K562 (cell line): ENCODE data around the gene PLEKHH3. TPM values are rescaled to one million over a fixed set of nuclear protein-coding genes. Genes with fewer than 3 reads are reported as not detected.

ENCODE experiments used
- CBX2 ChIP-seq: fragments of 200-600 bp; sonication (generic); IDR thresholded peaks from one replicate; pipeline ENCODE4 v1.6.1; 2012; ENCODE audit warnings: mild to moderate bottlenecking, low read length, inconsistent platforms; ENCODE audit not compliant: insufficient read depth, poor library complexity, severe bottlenecking
- CBX8 ChIP-seq: fragments of 200-600 bp; sonication (generic); IDR thresholded peaks from 2 replicates; pipeline ENCODE4 v1.6.1; 2012; ENCODE audit warnings: borderline replicate concordance, mixed run types, low read depth, mild to moderate bottlenecking, moderate library complexity, mixed read lengths, low read length, control low read depth, inconsistent platforms; ENCODE audit not compliant: poor library complexity, severe bottlenecking; ENCODE audit errors: extremely low read depth
- FOXK2 ChIP-seq, 2 experiments: fragments of 450-650 bp; IDR thresholded peaks in 1 of 2; conservative IDR thresholded peaks in 1 of 2; 2 replicates each; pipeline ENCODE4 v1.6.1; 2016; ENCODE audit warnings: low read depth in 2 of 2, mild to moderate bottlenecking in 1 of 2
- MTA3 ChIP-seq: fragments of 450-650 bp; formaldehyde crosslinking; IDR thresholded peaks from 2 replicates; pipeline ENCODE4 v1.6.1; 2017; ENCODE audit warnings: mild to moderate bottlenecking, borderline replicate concordance
- NCOA2 ChIP-seq, 2 experiments: fragments of 450-650 bp; IDR thresholded peaks; 2 replicates each; pipeline ENCODE4 v1.6.1; 2018; ENCODE audit warnings: mild to moderate bottlenecking in 2 of 2, moderate library complexity in 1 of 2; ENCODE audit not compliant: partially characterized antibody in 2 of 2
- NFYB ChIP-seq: IDR thresholded peaks from 2 replicates; pipeline ENCODE4 v1.6.1; 2011; ENCODE audit warnings: mild to moderate bottlenecking, moderate library complexity; ENCODE audit not compliant: insufficient read length; ENCODE audit errors: extremely low read depth
- NONO ChIP-seq, 2 experiments: fragments of 200-400 bp in 1 of 2; fragments of 450-650 bp in 1 of 2; formaldehyde crosslinking in 1 of 2; IDR thresholded peaks; 2 replicates each; pipeline ENCODE4 v1.6.1; 2017; ENCODE audit warnings: low read depth in 2 of 2, mild to moderate bottlenecking in 2 of 2, moderate library complexity in 2 of 2, low read length in 1 of 2
- NR2C1 ChIP-seq, 2 experiments: fragments of 450-650 bp; IDR thresholded peaks; 2 replicates each; pipeline ENCODE4 v1.6.1; 2017; ENCODE audit warnings: mild to moderate bottlenecking in 2 of 2, antibody characterized with exemption in 1 of 2, inconsistent platforms in 1 of 2, missing compliant biosample characterization in 1 of 2, missing genetic modification characterization in 1 of 2
- NR4A1 ChIP-seq, 2 experiments: fragments of 250-450 bp in 1 of 2; fragments of 450-650 bp in 1 of 2; sonication (Bioruptor Pico) in 1 of 2; IDR thresholded peaks; 2 replicates each; pipeline versions ENCODE4 v1.4.0 to v1.6.1; 2016 to 2020; ENCODE audit warnings: mild to moderate bottlenecking in 2 of 2, missing compliant biosample characterization in 1 of 2, missing genetic modification characterization in 1 of 2, moderate library complexity in 1 of 2
- SAP30 ChIP-seq: fragments of 200-600 bp; sonication (generic); IDR thresholded peaks from 2 replicates; pipeline ENCODE4 v1.6.1; 2012; ENCODE audit warnings: borderline replicate concordance, low read depth, mild to moderate bottlenecking, moderate library complexity, low read length, control low read depth, inconsistent platforms; ENCODE audit not compliant: insufficient read depth, poor library complexity, severe bottlenecking
- SLC30A9 ChIP-seq: fragments of 250-450 bp; sonication (Bioruptor Pico); IDR thresholded peaks from 2 replicates; pipeline ENCODE4 v1.8.0; 2022; ENCODE audit warnings: mild to moderate bottlenecking, moderate library complexity
- ZNF639 ChIP-seq, 2 experiments: fragments of 200-800 bp in 1 of 2; sonication (Bioruptor generic) in 1 of 2; sonication (generic) in 1 of 2; formaldehyde crosslinking in 1 of 2; IDR thresholded peaks in 1 of 2; conservative IDR thresholded peaks in 1 of 2; 2 replicates each; pipeline versions ENCODE4 v1.5.0 to v1.6.1; 2016 to 2020; ENCODE audit warnings: missing compliant biosample characterization in 1 of 2, missing genetic modification characterization in 1 of 2, missing genetic modification reagents in 1 of 2
- polyA plus RNA-seq, 8 experiments: library from polyadenylated mRNA; depleted of rRNA in 4 of 8; stranded (reverse) in 5 of 8; unstranded in 3 of 8; fragments of >200 nt; fragmentation: Nextera tagmentation in 2 of 8; fragmentation: Illumina TruSeq in 1 of 8; extraction: Ambion mirVana in 2 of 8; extraction: Trizol in 1 of 8; gene quantifications; 2 replicates each; pipeline versions ENCODE4 v1.2.1 to v1.2.3, GENCODE V29; 2011 to 2014; ENCODE audit warnings: inconsistent platforms in 1 of 8, missing spikeins in 1 of 8
- total RNA-seq, 7 experiments: library from RNA; depleted of rRNA in 6 of 7; stranded (reverse); fragments of >200 nt in 6 of 7; fragmentation: Illumina TruSeq in 2 of 7; extraction: Trizol in 2 of 7; gene quantifications; 2 replicates each; pipeline versions ENCODE4 v1.2.1 to v1.2.3, GENCODE V29; 2011 to 2021; ENCODE audit warnings: low replicate concordance in 1 of 7
- TF ChIP-seq, protein P1 (sequence below): fragments of 200-800 bp; sonication (Bioruptor generic); IDR thresholded peaks from 2 replicates; pipeline ENCODE4 v1.6.1; 2017; ENCODE audit warnings: missing genetic modification characterization, missing compliant biosample characterization
- TF ChIP-seq, protein P2 (sequence below): fragments of 450-650 bp; IDR thresholded peaks from 2 replicates; pipeline ENCODE4 v1.7.0; 2016; ENCODE audit warnings: borderline replicate concordance

PLEKHH3 gene
- total and polyA plus RNA-seq, 9 of the 15 experiments (the other 6 are each of a cell fraction or from before 2014, with no cell fraction given) = 0.58 to 34.5 (median 5.0) TPM

GRCh38 chr17:42677921-42678781 is 1.4 kb upstream of the PLEKHH3 start (continued):
- TF ChIP-seq, protein P1, sequence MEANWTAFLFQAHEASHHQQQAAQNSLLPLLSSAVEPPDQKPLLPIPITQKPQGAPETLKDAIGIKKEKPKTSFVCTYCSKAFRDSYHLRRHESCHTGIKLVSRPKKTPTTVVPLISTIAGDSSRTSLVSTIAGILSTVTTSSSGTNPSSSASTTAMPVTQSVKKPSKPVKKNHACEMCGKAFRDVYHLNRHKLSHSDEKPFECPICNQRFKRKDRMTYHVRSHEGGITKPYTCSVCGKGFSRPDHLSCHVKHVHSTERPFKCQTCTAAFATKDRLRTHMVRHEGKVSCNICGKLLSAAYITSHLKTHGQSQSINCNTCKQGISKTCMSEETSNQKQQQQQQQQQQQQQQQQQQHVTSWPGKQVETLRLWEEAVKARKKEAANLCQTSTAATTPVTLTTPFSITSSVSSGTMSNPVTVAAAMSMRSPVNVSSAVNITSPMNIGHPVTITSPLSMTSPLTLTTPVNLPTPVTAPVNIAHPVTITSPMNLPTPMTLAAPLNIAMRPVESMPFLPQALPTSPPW = peak; percentile 83
- TF ChIP-seq CBX8 = no peak
- TF ChIP-seq NCOA2 (IDR thresholded peaks at IDR 0.05; ENCODE audit: partially characterized antibody in 2 of 2) = no peak
- TF ChIP-seq NR2C1 (IDR thresholded peaks at IDR 0.05) = no peak
- TF ChIP-seq NR2C1 (tag; IDR thresholded peaks at IDR 0.05) = no peak
- TF ChIP-seq NONO (IDR thresholded peaks at IDR 0.05; ENCODE audit: low read depth in 2 of 2, low read length in 1 of 2) = no peak
- TF ChIP-seq FOXK2 (conservative IDR thresholded peaks at IDR 0.05 in 1 of 2, IDR thresholded peaks at IDR 0.05 in 1 of 2; ENCODE audit: low read depth in 2 of 2) = peak in 1 of 2 experiments; percentile 17; a peak in 2 of 4 replicates
- TF ChIP-seq NFYB = no peak
- no peak for TF ChIP-seq CBX2
- TF ChIP-seq, protein P2, sequence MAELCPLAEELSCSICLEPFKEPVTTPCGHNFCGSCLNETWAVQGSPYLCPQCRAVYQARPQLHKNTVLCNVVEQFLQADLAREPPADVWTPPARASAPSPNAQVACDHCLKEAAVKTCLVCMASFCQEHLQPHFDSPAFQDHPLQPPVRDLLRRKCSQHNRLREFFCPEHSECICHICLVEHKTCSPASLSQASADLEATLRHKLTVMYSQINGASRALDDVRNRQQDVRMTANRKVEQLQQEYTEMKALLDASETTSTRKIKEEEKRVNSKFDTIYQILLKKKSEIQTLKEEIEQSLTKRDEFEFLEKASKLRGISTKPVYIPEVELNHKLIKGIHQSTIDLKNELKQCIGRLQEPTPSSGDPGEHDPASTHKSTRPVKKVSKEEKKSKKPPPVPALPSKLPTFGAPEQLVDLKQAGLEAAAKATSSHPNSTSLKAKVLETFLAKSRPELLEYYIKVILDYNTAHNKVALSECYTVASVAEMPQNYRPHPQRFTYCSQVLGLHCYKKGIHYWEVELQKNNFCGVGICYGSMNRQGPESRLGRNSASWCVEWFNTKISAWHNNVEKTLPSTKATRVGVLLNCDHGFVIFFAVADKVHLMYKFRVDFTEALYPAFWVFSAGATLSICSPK = no peak
- no peak for TF ChIP-seq NR4A1 (CRISPR knock-in tag; IDR thresholded peaks at IDR 0.05)
- TF ChIP-seq NR4A1 (tag; IDR thresholded peaks at IDR 0.05) = no peak
- TF ChIP-seq ZNF639 (CRISPR knock-in tag; conservative IDR thresholded peaks at IDR 0.05 in 1 of 2, IDR thresholded peaks at IDR 0.05 in 1 of 2) = peak in 1 of 2 experiments; percentile 35; a peak in 1 of 4 replicates
- TF ChIP-seq MTA3 = no peak; the same call in 1 of the 2 replicates
- TF ChIP-seq SAP30 = no peak
- TF ChIP-seq SLC30A9 (CRISPR knock-in tag) = no peak
